DND-41 (cell line): ENCODE results near the gene TMEM63C.

Source experiments
- ATAC-seq: fragments of 200-7000 bp; cut with Tn5 transposase; 3 replicates; pipeline ENCODE4 v1.9.1; 2021; ENCODE audit warnings: low read depth; ENCODE audit not compliant: insufficient read depth
- DNase-seq: peaks from one replicate; pipeline ENCODE4 v3.0.0-alpha.2; 2020
- H2AFZ ChIP-seq: 2 replicates; pipeline ENCODE4 v1.6.0; 2012; ENCODE audit warnings: low read depth, low read length
- H3K27ac ChIP-seq: 2 replicates; pipeline ENCODE4 v1.5.1; 2012; ENCODE audit warnings: low read length, inconsistent platforms
- H3K27me3 ChIP-seq: fragments of 200-600 bp; sonication (generic); 2 replicates; pipeline ENCODE4 v1.6.0; 2012; ENCODE audit warnings: low read length, mild to moderate bottlenecking, inconsistent platforms; ENCODE audit not compliant: insufficient read depth, poor library complexity
- H3K36me3 ChIP-seq: 2 replicates; pipeline ENCODE4 v1.5.1; 2012; ENCODE audit warnings: low read length, inconsistent platforms; ENCODE audit not compliant: insufficient read depth
- H3K4me1 ChIP-seq: 2 replicates; pipeline ENCODE4 v1.5.1; 2012; ENCODE audit warnings: mild to moderate bottlenecking, low read length; ENCODE audit not compliant: insufficient read depth
- H3K4me2 ChIP-seq: 2 replicates; pipeline ENCODE4 v1.6.0; 2012; ENCODE audit warnings: mild to moderate bottlenecking, moderate library complexity, low read length, inconsistent platforms; ENCODE audit not compliant: insufficient read depth
- H3K4me3 ChIP-seq, 2 experiments: fragments of 200-600 bp in 1 of 2; shearing (Covaris generic) in 1 of 2; 2 replicates each; pipeline ENCODE4 v1.5.1; 2012 to 2016; ENCODE audit warnings: inconsistent platforms in 2 of 2, low read length in 2 of 2, mild to moderate bottlenecking in 2 of 2, low read depth in 1 of 2, moderate library complexity in 1 of 2
- H3K79me2 ChIP-seq: 2 replicates; pipeline ENCODE4 v1.6.0; 2012; ENCODE audit warnings: low read length, inconsistent platforms; ENCODE audit not compliant: insufficient read depth
- H3K9ac ChIP-seq: 2 replicates; pipeline ENCODE4 v1.6.0; 2012; ENCODE audit warnings: low read depth, mild to moderate bottlenecking, inconsistent platforms, low read length, moderate library complexity
- H3K9me3 ChIP-seq: 2 replicates; pipeline ENCODE4 v1.5.1; 2012; ENCODE audit warnings: low read length, moderate library complexity, mild to moderate bottlenecking, inconsistent platforms; ENCODE audit not compliant: insufficient read depth, severe bottlenecking
- H4K20me1 ChIP-seq: 2 replicates; pipeline ENCODE4 v1.6.0; 2012; ENCODE audit warnings: low read length; ENCODE audit not compliant: insufficient read depth
- EZH2 ChIP-seq: IDR thresholded peaks from 3 replicates; pipeline ENCODE4 v1.6.1; 2012; ENCODE audit warnings: borderline replicate concordance, low read depth, mild to moderate bottlenecking, moderate library complexity, low read length, inconsistent platforms; ENCODE audit not compliant: severe bottlenecking
- TF ChIP-seq, protein P1 (sequence below): IDR thresholded peaks from 2 replicates; pipeline ENCODE4 v1.5.1; 2012; ENCODE audit warnings: borderline replicate concordance, low read length, moderate library complexity, mild to moderate bottlenecking; ENCODE audit not compliant: poor library complexity, severe bottlenecking; ENCODE audit errors: extremely low read depth

The TMEM63C gene

DNA sequence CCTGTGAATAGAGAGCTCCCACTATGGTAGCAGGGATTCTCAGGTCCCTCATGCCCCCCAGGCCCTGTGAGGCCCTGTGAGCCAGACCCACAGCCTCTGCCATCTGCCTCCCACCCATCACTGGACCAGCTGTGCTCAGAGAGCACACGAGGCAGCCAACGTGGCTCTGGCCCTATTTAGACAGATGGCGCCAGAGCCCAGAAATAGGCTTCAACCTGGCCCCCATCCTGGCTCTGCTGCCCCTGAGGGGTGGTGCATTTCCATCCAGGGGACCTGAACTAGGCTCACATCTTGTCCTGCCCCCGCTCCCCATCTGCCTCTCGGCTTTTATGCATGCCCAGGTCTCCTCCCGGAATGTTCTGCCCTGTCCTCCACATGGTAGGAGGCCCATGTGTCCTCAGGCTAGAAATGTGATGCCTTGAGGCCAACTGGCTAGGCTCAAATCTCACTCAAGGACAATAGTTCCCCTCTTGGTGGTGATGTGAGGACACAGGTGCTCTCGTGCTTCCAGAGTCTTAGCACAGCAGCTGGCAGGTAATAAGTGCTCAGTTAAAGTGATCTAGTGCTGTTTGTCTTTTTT lies 18.9 kb downstream of the TMEM63C start:
- H3K27me3 ChIP-seq: peaks cover 8% of the 10 kb centered on the region
- H3K4me2 ChIP-seq: no peak overlapping the region
- H3K79me2 ChIP-seq: no peaks in the 10 kb centered on the region
- no peaks in the 10 kb centered on the region for H3K36me3 ChIP-seq
- H4K20me1 ChIP-seq: no peaks in the 10 kb centered on the region; the same call in 1 of the 2 replicates
- H3K4me3 ChIP-seq: no peak overlapping the region
- DNase-seq (no peak), ATAC-seq (no peak)
- H3K9ac ChIP-seq: no peak overlapping the region
- H3K4me1 ChIP-seq: no peaks in the 10 kb centered on the region
- no peaks in the 10 kb centered on the region for H3K9me3 ChIP-seq
- no peak overlapping the region for H2AFZ ChIP-seq
- no peak for TF ChIP-seq EZH2
- TF ChIP-seq, protein P1, sequence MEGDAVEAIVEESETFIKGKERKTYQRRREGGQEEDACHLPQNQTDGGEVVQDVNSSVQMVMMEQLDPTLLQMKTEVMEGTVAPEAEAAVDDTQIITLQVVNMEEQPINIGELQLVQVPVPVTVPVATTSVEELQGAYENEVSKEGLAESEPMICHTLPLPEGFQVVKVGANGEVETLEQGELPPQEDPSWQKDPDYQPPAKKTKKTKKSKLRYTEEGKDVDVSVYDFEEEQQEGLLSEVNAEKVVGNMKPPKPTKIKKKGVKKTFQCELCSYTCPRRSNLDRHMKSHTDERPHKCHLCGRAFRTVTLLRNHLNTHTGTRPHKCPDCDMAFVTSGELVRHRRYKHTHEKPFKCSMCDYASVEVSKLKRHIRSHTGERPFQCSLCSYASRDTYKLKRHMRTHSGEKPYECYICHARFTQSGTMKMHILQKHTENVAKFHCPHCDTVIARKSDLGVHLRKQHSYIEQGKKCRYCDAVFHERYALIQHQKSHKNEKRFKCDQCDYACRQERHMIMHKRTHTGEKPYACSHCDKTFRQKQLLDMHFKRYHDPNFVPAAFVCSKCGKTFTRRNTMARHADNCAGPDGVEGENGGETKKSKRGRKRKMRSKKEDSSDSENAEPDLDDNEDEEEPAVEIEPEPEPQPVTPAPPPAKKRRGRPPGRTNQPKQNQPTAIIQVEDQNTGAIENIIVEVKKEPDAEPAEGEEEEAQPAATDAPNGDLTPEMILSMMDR: no peak
- no peak overlapping the region for H3K27ac ChIP-seq

- Histone ChIP-seq H3K4me3 (no peak overlapping the region), H4K20me1 (no peaks in the 10 kb centered on the region; the same call in 1 of the 2 replicates), H3K27ac (no peak overlapping the region), H3K4me1 (no peaks in the 10 kb centered on the region), H3K4me2 (no peak overlapping the region), H3K9me3 (no peaks in the 10 kb centered on the region), H3K27me3 (peaks cover 8% of the 10 kb centered on the region), H2AFZ (no peak overlapping the region), H3K9ac (no peak overlapping the region), H3K36me3 (no peaks in the 10 kb centered on the region), H3K79me2 (no peaks in the 10 kb centered on the region)
- DNase-seq (no peak), ATAC-seq (no peak)
- TF ChIP-seq, protein P1: no peak
- no peak for TF ChIP-seq EZH2
These were observed 20.1 kb downstream of the TMEM63C start for GRCh38 chr14:77201696-77202095.

DNA sequence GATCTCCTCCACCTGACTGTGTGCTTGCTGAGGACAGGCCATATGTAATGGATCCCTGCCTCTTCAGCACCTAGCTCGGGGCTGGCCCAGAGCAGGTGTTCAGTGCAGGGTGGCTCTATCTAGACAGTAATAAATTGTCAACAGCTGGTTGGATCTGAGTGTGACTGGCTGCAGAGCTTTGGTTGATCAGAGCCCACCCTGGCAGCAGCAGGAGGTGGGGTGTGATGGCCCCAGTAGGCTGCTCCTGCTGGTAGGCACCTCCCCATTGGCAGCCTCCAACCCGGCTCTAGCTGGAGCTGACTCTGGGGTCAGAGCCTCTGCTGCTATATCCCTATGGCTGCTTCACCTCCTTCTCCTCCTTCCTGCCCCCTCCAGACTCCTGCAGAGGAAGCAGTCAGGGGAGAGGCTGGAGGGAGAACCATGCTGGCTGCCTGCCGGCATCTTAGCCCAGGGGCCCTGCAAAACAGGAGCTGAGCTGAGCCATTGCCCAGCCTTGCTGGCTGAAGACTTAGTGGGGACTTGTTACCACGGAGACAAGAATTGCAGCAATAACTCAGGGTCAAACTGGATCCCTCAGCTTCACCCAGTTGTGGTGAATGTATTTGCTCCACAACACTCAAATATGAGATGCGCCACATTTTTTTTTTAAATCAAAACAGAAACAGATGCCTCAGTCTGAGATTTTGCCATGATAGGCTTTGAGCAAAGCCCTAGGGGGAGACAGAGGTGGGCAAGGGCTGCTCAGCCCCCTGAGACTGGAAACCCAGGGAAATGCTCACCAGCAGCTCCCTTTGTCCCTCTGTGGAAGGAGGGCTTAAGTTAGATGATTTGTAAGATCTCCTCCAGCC lies 22.2 kb downstream of the TMEM63C start:
- Histone ChIP-seq H3K9me3 (no peaks in the 10 kb centered on the region), H3K27ac (no peak overlapping the region), H3K9ac (no peak overlapping the region), H2AFZ (no peak overlapping the region), H3K36me3 (no peaks in the 10 kb centered on the region), H3K79me2 (no peaks in the 10 kb centered on the region), H3K4me1 (no peaks in the 10 kb centered on the region), H3K4me2 (no peak overlapping the region), H4K20me1 (no peaks in the 10 kb centered on the region; the same call in 1 of the 2 replicates), H3K4me3 (no peak overlapping the region), H3K27me3 (peaks cover 8% of the 10 kb centered on the region)
- no peak for ATAC-seq
- TF ChIP-seq, protein P1: no peak
- TF ChIP-seq EZH2: no peak
- DNase-seq: no peak
